Muscle of leg (tissue), 11 donors: ENCODE results near the gene CNTLN. TPM values are rescaled to one million over a fixed set of nuclear protein-coding genes. Genes with fewer than 3 reads are reported as not detected.
"Not testable (repeated sequence)": the region's sequence is repeated elsewhere in the genome, so short reads cannot be mapped to it uniquely, and the experiment has no call there.

Experiments
- DNase-seq: peaks from one replicate; pipeline ENCODE4 v3.0.0; 2013
- H3K27ac ChIP-seq: one replicate; pipeline ENCODE4 v1.5.1; 2013; ENCODE audit warnings: mild to moderate bottlenecking, low read length, control low read depth
- H3K27me3 ChIP-seq: one replicate; pipeline ENCODE4 v1.6.1; 2013; ENCODE audit warnings: low read length; ENCODE audit not compliant: control insufficient read depth, insufficient read depth
- H3K36me3 ChIP-seq: one replicate; pipeline ENCODE4 v1.6.1; 2013; ENCODE audit warnings: low read length; ENCODE audit not compliant: control insufficient read depth, insufficient read depth
- H3K4me1 ChIP-seq: one replicate; pipeline ENCODE4 v1.6.1; 2013; ENCODE audit warnings: low read length; ENCODE audit not compliant: control insufficient read depth, insufficient read depth
- H3K4me3 ChIP-seq: one replicate; pipeline ENCODE4 v1.5.1; 2013; ENCODE audit warnings: low read length, control low read depth
- H3K9me3 ChIP-seq: replicated peaks from 2 replicates; pipeline ENCODE4 v1.6.1; 2013; ENCODE audit warnings: low read depth, low read length; ENCODE audit not compliant: control insufficient read depth
- WGBS: methylation state at CpG from one replicate; pipeline ENCODE4 v1.1.5; 2013; ENCODE audit warnings: missing lambda C conversion rate; ENCODE audit not compliant: insufficient coverage; 5-methylcytosine and 5-hydroxymethylcytosine counted together
- polyA plus RNA-seq, 8 donors: library from polyadenylated mRNA; unstranded; fragments of 120-200 nt; gene quantifications; one replicate each; pipeline versions ENCODE4 v1.2.1 to v1.2.3, GENCODE V29; 2013; ENCODE audit warnings: inconsistent platforms in 1 of 8, low replicate concordance in 1 of 8; ENCODE audit not compliant: insufficient read length in 8 of 8, insufficient read depth in 1 of 8
- total RNA-seq: library from RNA; stranded (reverse); fragments of 120-200 nt; gene quantifications from one replicate; pipeline ENCODE4 v1.2.4, GENCODE V29; 2013

CNTLN gene
- total and polyA plus RNA-seq, 9 donors = 7.2 to 13.7 (median 9.4) TPM

DNA sequence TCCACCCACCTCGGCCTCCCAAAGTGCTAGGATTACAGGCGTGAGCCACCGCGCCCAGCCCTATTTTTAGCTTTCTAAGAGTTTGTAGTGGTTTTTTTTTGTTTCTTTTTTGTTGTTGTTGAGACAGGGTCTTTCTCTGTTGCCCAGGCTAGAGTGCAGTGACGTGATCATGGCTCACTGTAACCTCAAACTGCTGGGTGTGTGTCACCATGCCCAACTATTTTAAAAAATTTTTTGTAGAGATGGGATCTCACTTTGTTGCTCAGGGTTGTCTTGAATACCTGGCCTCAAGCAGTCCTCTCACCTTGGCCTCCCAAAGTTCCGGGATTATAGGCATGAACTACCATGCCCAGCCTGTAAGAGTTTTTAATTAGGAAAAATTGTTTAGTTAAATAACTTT is 298.7 kb downstream of the CNTLN start:
- no CpG with 5 or more reads among the region's 6 CpGs for WGBS
- Histone ChIP-seq H3K36me3 (no peaks in the 10 kb centered on the region), H3K27ac (no peak overlapping the region), H3K4me1 (no peaks in the 10 kb centered on the region), H3K4me3 (no peak overlapping the region), H3K27me3 (no peaks in the 10 kb centered on the region), H3K9me3 (peaks cover 2% of the 10 kb centered on the region)
- DNase-seq = no peak

DNA sequence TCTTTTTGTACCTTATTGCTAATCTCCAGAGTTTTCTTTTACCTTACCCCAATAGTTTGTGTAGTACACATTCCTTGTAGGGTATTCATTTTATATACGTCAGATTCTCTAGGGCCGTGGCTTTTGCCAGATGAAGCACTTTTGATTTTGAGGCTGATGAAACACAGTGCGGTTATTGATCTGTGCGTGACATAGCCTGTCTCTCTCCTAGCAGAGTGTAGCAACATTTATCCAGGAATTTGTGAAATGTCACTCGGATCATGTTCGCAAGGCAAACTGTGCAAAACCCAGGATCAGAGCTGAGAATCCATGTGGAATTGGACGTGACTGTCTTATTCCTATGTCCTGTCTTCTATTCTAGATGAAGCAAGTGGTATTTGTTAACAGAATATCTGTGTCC is 302.0 kb downstream of the CNTLN start:
- no peaks in the 10 kb centered on the region for H3K27me3 ChIP-seq
- no peak overlapping the region for H3K27ac ChIP-seq
- no peaks in the 10 kb centered on the region for H3K4me1 ChIP-seq
- H3K4me3 ChIP-seq = no peak overlapping the region
- 86% methylated on average over 6 of the region's 7 CpGs for WGBS
- DNase-seq = no peak
- H3K9me3 ChIP-seq = peaks cover 2% of the 10 kb centered on the region
- no peaks in the 10 kb centered on the region for H3K36me3 ChIP-seq

DNA sequence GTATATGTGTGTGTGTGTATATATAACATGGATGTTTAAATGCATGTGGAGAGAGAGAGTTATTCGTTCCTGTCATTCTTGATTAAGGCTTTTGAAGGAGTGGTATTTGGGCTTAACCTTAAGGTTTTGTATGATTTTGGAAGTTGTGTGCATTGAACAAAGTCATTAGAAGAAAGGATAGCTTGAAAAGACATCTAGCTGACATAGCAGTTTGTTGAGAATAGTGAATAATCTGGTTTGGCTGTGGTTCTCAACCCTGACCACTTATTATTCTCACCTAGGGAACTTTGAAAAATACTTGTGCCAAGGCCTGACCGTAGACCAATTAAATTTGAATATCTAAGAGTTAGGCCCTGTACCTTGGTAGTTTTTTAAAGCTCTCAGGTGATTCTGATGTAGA is 303.0 kb downstream of the CNTLN start:
- WGBS = 91% methylated on average over 1 of the region's 2 CpGs
- H3K9me3 ChIP-seq = peaks cover 2% of the 10 kb centered on the region
- H3K36me3 ChIP-seq = no peaks in the 10 kb centered on the region
- H3K27me3 ChIP-seq = no peaks in the 10 kb centered on the region
- no peaks in the 10 kb centered on the region for H3K4me1 ChIP-seq
- DNase-seq = no peak
- H3K4me3 ChIP-seq = no peak overlapping the region
- no peak overlapping the region for H3K27ac ChIP-seq

GRCh38 chr9:17445126-17445525 is 310.3 kb downstream of the CNTLN start:
- not testable (repeated sequence) for DNase-seq, H3K27ac ChIP-seq, H3K4me3 ChIP-seq, H3K4me1 ChIP-seq, H3K9me3 ChIP-seq, H3K36me3 ChIP-seq, H3K27me3 ChIP-seq
- WGBS = no CpG with 5 or more reads among the region's 3 CpGs

DNA sequence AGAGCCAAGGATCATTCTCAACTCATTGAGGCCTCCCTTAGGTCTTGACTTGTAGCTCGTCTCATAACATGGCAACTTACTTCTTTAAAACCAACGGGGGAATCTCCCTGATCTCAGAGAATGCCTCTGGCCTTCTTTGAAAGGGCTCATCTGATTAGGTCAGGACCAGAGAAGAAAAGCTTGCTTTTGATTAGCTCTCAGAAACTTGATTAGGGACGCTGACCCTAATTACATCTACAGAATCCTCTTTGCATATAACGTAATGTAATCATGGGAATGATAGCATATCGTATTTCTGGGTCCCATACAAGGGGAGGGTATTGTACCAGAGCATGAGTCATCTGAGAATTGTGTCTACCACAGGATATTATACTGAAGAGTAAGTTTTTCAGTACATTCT is 318.9 kb downstream of the CNTLN start:
- Histone ChIP-seq H3K4me3 (no peak overlapping the region), H3K27ac (no peak overlapping the region), H3K36me3 (no peaks in the 10 kb centered on the region), H3K9me3 (no peaks in the 10 kb centered on the region), H3K4me1 (no peaks in the 10 kb centered on the region), H3K27me3 (no peaks in the 10 kb centered on the region)
- DNase-seq = no peak
- WGBS = 57% methylated on average over 1 of the region's 5 CpGs

- Histone ChIP-seq H3K27me3 (no peaks in the 10 kb centered on the region), H3K36me3 (no peaks in the 10 kb centered on the region), H3K27ac (no peak overlapping the region), H3K4me1 (no peaks in the 10 kb centered on the region), H3K9me3 (no peaks in the 10 kb centered on the region), H3K4me3 (no peak overlapping the region)
- peak; percentile 80 for DNase-seq
- WGBS = no CpG with 5 or more reads among the region's 5 CpGs
These were observed 328.1 kb downstream of the CNTLN start for GRCh38 chr9:17462869-17463464.

GRCh38 chr9:17470036-17470813 is 335.4 kb downstream of the CNTLN start:
- no peaks in the 10 kb centered on the region for H3K4me1 ChIP-seq
- peak; percentile 21 for DNase-seq
- no peak overlapping the region for H3K4me3 ChIP-seq
- no peaks in the 10 kb centered on the region for H3K36me3 ChIP-seq
- 86% methylated on average over 1 of the region's 5 CpGs for WGBS
- H3K27ac ChIP-seq = no peak overlapping the region
- no peaks in the 10 kb centered on the region for H3K27me3 ChIP-seq
- no peaks in the 10 kb centered on the region for H3K9me3 ChIP-seq

DNA sequence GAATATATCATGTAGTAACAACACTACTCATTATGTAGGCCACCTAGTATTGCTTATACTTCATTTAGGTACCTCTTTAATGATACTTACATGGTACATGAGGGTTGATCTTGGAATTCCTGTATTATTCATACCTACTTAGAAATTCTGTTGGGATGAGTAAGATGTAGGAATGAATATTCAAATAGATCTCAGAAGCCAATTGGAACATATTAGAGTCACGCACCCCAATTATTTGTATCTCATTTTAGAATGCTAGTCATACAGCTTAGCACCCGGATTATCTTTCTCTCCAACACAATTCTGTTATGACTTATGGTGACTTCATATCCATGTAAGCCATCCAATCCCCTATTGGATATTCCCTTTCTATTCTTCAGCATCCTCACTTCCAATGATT is 337.3 kb downstream of the CNTLN start:
- H3K36me3 ChIP-seq = no peaks in the 10 kb centered on the region
- WGBS = 100% methylated on average over 1 of the region's 2 CpGs
- no peak overlapping the region for H3K27ac ChIP-seq
- no peak overlapping the region for H3K4me3 ChIP-seq
- no peaks in the 10 kb centered on the region for H3K4me1 ChIP-seq
- no peaks in the 10 kb centered on the region for H3K9me3 ChIP-seq
- H3K27me3 ChIP-seq = no peaks in the 10 kb centered on the region
- no peak for DNase-seq

- no peaks in the 10 kb centered on the region for H3K36me3 ChIP-seq
- H3K4me1 ChIP-seq = no peaks in the 10 kb centered on the region
- H3K27ac ChIP-seq = no peak overlapping the region
- no peaks in the 10 kb centered on the region for H3K9me3 ChIP-seq
- DNase-seq = no peak
- H3K4me3 ChIP-seq = no peak overlapping the region
- H3K27me3 ChIP-seq = no peaks in the 10 kb centered on the region
These were observed 341.6 kb downstream of the CNTLN start for GRCh38 chr9:17476401-17476800.

DNA sequence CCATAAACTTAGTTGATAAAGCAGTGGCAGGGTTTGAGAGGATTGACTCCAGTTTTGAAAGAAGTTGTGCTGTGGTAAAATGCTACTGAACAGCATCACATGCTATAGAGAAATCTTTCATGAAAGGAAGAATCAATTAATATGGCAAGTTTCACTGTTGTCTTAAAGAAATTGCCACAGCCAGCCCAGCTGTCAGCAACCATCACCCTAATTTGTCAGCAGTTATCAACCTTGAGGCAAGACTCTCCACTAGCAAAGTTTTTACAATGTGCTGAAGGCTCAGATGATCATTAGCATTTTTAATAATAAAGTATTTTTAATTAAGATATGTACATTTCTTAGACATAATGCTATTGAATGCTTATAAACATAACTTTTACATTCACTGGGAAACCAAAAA is 343.0 kb downstream of the CNTLN start:
- H3K4me1 ChIP-seq = no peaks in the 10 kb centered on the region
- no peak overlapping the region for H3K4me3 ChIP-seq
- DNase-seq = no peak
- H3K27ac ChIP-seq = no peak overlapping the region
- H3K9me3 ChIP-seq = no peaks in the 10 kb centered on the region
- H3K36me3 ChIP-seq = no peaks in the 10 kb centered on the region
- no peaks in the 10 kb centered on the region for H3K27me3 ChIP-seq

DNA sequence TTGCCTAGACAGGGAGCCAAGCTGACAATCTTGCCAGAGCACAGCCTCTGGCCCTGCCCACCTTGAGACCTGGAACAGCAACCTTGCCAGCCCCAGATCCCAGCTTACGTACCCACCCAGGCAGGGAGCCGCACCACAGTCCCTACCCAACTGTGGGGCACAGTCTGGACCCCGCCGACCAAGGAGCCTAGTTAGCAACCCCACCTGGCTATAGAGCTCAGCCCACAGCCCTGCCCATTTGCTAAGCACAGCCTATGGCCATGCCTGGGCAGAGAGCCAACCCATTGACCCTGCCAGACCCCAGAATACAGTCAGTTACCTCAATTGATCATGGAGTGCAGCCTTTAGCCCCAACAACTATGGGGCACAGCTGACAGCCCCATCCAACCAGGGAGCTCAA is 346.1 kb downstream of the CNTLN start:
- H3K4me3 ChIP-seq = no peak overlapping the region
- WGBS = 94% methylated on average over 4 of the region's 4 CpGs
- no peak for DNase-seq
- H3K36me3 ChIP-seq = no peaks in the 10 kb centered on the region
- H3K27me3 ChIP-seq = no peaks in the 10 kb centered on the region
- H3K27ac ChIP-seq = no peak overlapping the region
- no peaks in the 10 kb centered on the region for H3K4me1 ChIP-seq
- H3K9me3 ChIP-seq = no peaks in the 10 kb centered on the region
